Measurements from ENCODE around the gene ADARB2. TPM values are rescaled to one million over a fixed set of nuclear protein-coding genes. Genes with fewer than 3 reads are reported as not detected.

Gene ADARB2
- total RNA-seq, 4 donors from 2014 or later = 0.80 to 4.9 (median 2.3) TPM

DNA sequence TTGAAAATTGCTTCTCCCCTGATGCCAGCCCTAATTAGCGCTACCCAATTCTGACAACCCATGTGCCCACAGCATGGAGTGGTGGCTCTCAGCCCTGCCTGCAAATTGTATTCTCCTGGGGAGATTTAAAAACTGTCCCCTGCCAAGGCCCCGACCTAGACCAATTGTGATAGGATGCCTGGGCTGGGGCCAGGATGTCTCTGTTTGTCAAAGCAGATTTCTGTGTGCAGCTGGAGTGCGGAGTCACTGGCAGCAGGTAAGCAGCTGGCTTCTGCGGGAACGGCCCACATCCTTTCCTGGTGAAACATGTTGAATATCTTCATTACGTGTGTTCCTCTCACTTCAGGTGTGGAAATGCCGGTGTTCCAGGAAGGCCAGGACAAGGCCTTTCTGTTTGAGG lies 442.6 kb downstream of the ADARB2 start:
- no peak for TF ChIP-seq POLR2AphosphoS5 (IDR thresholded peaks at IDR 0.05)
- TF ChIP-seq, protein P1, sequence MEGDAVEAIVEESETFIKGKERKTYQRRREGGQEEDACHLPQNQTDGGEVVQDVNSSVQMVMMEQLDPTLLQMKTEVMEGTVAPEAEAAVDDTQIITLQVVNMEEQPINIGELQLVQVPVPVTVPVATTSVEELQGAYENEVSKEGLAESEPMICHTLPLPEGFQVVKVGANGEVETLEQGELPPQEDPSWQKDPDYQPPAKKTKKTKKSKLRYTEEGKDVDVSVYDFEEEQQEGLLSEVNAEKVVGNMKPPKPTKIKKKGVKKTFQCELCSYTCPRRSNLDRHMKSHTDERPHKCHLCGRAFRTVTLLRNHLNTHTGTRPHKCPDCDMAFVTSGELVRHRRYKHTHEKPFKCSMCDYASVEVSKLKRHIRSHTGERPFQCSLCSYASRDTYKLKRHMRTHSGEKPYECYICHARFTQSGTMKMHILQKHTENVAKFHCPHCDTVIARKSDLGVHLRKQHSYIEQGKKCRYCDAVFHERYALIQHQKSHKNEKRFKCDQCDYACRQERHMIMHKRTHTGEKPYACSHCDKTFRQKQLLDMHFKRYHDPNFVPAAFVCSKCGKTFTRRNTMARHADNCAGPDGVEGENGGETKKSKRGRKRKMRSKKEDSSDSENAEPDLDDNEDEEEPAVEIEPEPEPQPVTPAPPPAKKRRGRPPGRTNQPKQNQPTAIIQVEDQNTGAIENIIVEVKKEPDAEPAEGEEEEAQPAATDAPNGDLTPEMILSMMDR (IDR thresholded peaks at IDR 0.05) = no peak
- no peak for TF ChIP-seq POLR2A (IDR thresholded peaks at IDR 0.05)
- TF ChIP-seq EP300 (IDR thresholded peaks at IDR 0.05; ENCODE audit: low read depth) = no peak
- Histone ChIP-seq H3K9me3 (no peaks in the 10 kb centered on the region), H3K27ac (no peak overlapping the region), H3K4me1 (no peaks in the 10 kb centered on the region), H3K27me3 (no peaks in the 10 kb centered on the region), H3K4me3 (no peak overlapping the region), H3K36me3 (no peaks in the 10 kb centered on the region)
- 97% methylated on average over 7 of the region's 7 CpGs; no CpG with 5 or more reads in 1 of the 2 donors for WGBS, 2 donors (ENCODE audit: low coverage in 1 of 2)
- intact Hi-C loops (cut with DNase I; ENCODE audit: low total_unique reads) = no loop called here
- no peak for DNase-seq
- in situ Hi-C loops (cut with MboI; ENCODE audit: low pct_ligation_motif_present in 1 of 4, low pct_unique_long_range_greater_than_20kb in 1 of 4, low sequenced_read_pairs in 3 of 4) = no loop called here

- Histone ChIP-seq H3K27ac (no peak overlapping the region), H3K36me3 (no peaks in the 10 kb centered on the region), H3K4me1 (no peaks in the 10 kb centered on the region), H3K9me3 (no peaks in the 10 kb centered on the region), H3K4me3 (no peak overlapping the region), H3K27me3 (no peaks in the 10 kb centered on the region)
- WGBS, 2 donors (ENCODE audit: low coverage in 1 of 2) = 30 to 54% methylated on average over 2 to 10 of the region's 10 CpGs
- intact Hi-C loops (cut with DNase I; ENCODE audit: low total_unique reads) = no loop called here
- no peak for TF ChIP-seq POLR2A (IDR thresholded peaks at IDR 0.05)
- TF ChIP-seq, protein P1 (IDR thresholded peaks at IDR 0.05) = no peak
- no peak for TF ChIP-seq POLR2AphosphoS5 (IDR thresholded peaks at IDR 0.05)
- TF ChIP-seq EP300 (IDR thresholded peaks at IDR 0.05; ENCODE audit: low read depth) = no peak
- DNase-seq = no peak
- in situ Hi-C loops (cut with MboI; ENCODE audit: low pct_ligation_motif_present in 1 of 4, low pct_unique_long_range_greater_than_20kb in 1 of 4, low sequenced_read_pairs in 3 of 4) = no loop called here
Observed at GRCh38 chr10:1293636-1294435, 443.5 kb downstream of the ADARB2 start.

DNA sequence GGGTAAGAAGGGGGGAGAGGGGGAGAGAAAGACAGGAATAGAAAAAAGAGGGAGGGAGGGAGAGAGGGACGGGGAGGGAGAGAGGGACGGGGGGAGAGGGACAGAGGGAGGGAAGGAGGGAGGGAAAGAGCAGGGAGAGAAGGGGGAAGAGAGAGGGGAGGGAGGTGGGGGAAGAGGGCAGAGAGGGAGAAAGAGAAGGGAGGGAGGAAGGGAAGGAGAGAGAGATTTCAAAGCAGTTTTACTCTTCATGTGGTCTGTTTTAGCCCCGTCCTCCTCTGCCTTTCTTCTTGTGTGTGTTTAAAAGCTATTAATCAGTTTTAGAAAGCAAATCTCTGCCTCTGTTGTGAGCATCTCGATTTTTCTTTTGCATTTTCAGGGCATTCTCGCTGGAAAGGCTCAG lies 444.2 kb downstream of the ADARB2 start:
- intact Hi-C loops (cut with DNase I; ENCODE audit: low total_unique reads) (no loop called here), in situ Hi-C loops (cut with MboI; ENCODE audit: low pct_ligation_motif_present in 1 of 4, low pct_unique_long_range_greater_than_20kb in 1 of 4, low sequenced_read_pairs in 3 of 4) (no loop called here)
- H3K27me3 ChIP-seq = no peaks in the 10 kb centered on the region

GRCh38 chr10:1292611-1293031 lies 444.7 kb downstream of the ADARB2 start:
- Histone ChIP-seq H3K27me3 (no peaks in the 10 kb centered on the region), H3K36me3 (no peaks in the 10 kb centered on the region), H3K27ac (no peak overlapping the region), H3K4me3 (no peak overlapping the region), H3K4me1 (no peaks in the 10 kb centered on the region), H3K9me3 (no peaks in the 10 kb centered on the region)
- DNase-seq = no peak
- intact Hi-C loops (cut with DNase I; ENCODE audit: low total_unique reads) (no loop called here), in situ Hi-C loops (cut with MboI; ENCODE audit: low pct_ligation_motif_present in 1 of 4, low pct_unique_long_range_greater_than_20kb in 1 of 4, low sequenced_read_pairs in 3 of 4) (no loop called here)
- WGBS, 2 donors (ENCODE audit: low coverage in 1 of 2) = 79 to 80% methylated on average over 10 to 13 of the region's 13 CpGs
- TF ChIP-seq, protein P1 (IDR thresholded peaks at IDR 0.05) = no peak
- TF ChIP-seq POLR2A (IDR thresholded peaks at IDR 0.05) (no peak), EP300 (IDR thresholded peaks at IDR 0.05; ENCODE audit: low read depth) (no peak), POLR2AphosphoS5 (IDR thresholded peaks at IDR 0.05) (no peak)

More for the DNA sequence above, 444.2 kb downstream of the ADARB2 start:
- Histone ChIP-seq H3K27ac (no peak overlapping the region), H3K36me3 (no peaks in the 10 kb centered on the region), H3K4me1 (no peaks in the 10 kb centered on the region), H3K9me3 (no peaks in the 10 kb centered on the region), H3K4me3 (no peak overlapping the region)
- DNase-seq = no peak
- TF ChIP-seq, protein P1 (IDR thresholded peaks at IDR 0.05) = no peak
- TF ChIP-seq POLR2AphosphoS5 (IDR thresholded peaks at IDR 0.05) = no peak
- TF ChIP-seq POLR2A (IDR thresholded peaks at IDR 0.05) = no peak
- TF ChIP-seq EP300 (IDR thresholded peaks at IDR 0.05; ENCODE audit: low read depth) = no peak
- 14 to 18% methylated on average over 2 to 5 of the region's 5 CpGs for WGBS, 2 donors (ENCODE audit: low coverage in 1 of 2)
